Esophagus muscularis mucosa (tissue), 3 donors: Measurements from ENCODE around the gene ASB13.

Experiments used
- CTCF ChIP-seq, 3 experiments: fragments of 200-600 bp in 2 of 3; fragments of 450-650 bp in 1 of 3; sonication (generic) in 2 of 3; IDR thresholded peaks; one replicate each; pipeline ENCODE4 v1.5.1; 2017 to 2019; ENCODE audit warnings: antibody characterized with exemption in 3 of 3, mild to moderate bottlenecking in 2 of 3, moderate library complexity in 1 of 3
- POLR2AphosphoS5 ChIP-seq, 2 donors: sonication (generic); formaldehyde crosslinking; IDR thresholded peaks; one replicate each; pipeline ENCODE4 v1.6.1; 2017; ENCODE audit warnings: antibody characterized with exemption in 2 of 2

DNA sequence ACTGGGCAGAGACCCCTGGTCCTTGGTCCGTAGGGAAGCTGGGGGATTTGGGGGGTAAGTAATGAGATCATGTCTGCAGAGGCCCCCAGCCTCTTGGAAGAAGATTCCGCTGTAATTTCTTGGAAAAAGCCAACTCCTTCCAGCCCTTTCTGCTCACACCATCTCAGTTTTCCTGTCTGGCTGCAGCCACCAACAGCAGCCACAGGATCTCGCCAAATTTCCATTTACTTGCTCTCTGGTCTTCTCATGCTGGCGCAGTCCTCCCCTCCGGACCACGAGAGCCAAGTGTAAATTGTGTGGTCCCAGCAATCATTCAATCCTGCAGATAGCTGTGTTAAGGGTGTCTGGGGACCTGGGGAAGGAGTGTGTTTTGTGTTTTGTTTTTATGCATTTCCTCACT is 49.6 kb downstream of the ASB13 start:
- TF ChIP-seq CTCF (IDR thresholded peaks at IDR 0.05), result no peak
- no peak for TF ChIP-seq POLR2AphosphoS5 (IDR thresholded peaks at IDR 0.05)
